ENCODE measurements around the gene LPCAT2. TPM values are rescaled to one million over a fixed set of nuclear protein-coding genes. Genes with fewer than 3 reads are reported as not detected.

LPCAT2 gene
- 24.9 and 40.3 TPM in 2 replicates for total RNA-seq

DNA sequence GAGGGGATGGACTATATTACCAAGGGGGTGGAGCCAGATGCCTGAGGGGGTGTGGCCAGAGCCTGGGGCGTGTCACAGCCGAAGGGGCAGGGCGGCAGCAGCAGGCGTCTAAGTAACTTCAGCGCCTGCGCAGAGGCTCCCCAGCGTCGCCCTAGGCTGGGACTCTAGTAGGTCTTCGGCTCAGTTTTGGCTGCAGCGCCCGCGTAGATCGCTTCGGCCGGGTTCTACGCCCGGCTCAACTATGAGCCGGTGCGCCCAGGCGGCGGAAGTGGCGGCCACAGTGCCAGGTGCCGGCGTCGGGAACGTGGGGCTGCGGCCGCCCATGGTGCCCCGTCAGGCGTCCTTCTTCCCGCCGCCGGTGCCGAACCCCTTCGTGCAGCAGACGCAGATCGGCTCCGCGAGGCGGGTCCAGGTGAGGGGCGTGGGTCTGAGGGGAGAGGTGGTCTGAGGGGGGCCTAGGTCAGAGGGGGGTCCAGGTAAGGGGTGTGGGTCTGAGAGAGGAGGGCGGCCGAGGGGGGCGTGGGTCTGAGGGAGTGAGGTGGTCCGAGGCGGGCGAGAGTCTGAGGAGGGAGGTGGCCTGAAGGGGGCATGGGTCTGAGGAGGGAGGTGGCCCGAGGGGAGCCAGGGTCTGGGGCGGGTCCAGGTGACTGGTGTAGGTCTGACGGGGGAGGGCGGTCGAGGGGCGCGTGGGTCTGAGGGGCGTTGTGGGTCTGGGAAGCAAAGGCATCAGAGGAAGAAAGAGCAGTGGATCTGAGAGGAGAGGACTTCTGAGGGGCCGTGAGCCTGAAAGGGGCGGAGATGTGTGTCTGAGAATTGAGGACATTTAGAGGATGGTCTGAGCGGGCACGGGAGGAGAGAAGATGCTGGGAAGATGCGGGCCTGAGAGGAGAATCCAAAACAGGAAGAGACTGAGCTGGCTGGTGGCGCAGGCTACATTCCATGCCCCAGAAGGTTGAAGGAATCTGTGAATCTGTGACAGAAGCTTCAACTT lies at the start of gene LPCAT2:
Gene LPCAT2, plus strand, starts transcription at position 132 of the 991 bp plus-strand sequence. Its CDS starts 110 bp downstream, at position 242.

GRCh38 chr16:55478827-55479429 lies 29.9 kb upstream of the LPCAT2 start, which contains the start of gene MMP2:
Gene MMP2 (plus strand): TSS chr16:55479198. CDS start chr16:55479480, 282 bp downstream.

DNA sequence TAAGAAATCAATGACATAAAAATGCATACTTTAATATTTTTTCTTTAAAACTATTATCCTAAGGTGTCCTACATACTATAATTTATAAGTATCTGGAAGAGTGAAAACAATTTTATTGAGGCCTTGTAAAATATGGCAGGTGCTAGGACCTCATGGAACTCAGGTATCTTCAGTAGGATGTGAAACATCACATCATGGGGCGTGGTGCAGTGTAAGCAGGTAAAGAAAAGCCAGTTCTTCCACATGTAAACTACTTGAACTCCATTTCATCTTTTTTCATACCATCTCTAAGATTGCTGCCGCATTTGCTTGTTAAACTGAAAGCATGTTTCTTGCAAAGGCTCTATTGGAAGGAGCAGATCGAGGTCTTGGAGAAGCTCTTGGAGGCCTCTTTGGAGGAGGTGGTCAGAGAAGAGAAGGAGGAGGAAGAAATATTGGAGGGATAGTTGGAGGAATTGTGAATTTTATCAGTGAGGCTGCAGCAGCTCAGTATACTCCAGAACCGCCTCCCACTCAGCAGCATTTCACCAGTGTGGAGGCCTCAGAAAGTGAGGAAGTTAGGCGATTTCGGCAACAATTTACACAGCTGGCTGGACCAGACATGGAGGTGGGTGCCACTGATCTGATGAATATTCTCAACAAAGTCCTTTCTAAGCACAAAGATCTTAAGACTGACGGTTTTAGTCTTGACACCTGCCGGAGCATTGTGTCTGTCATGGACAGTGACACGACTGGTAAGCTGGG lies 57.7 kb downstream of the LPCAT2 start, which contains the start of gene CAPNS2:
Gene CAPNS2, plus strand, starts transcription at position 253 of the 744 bp plus-strand sequence. Its CDS starts 73 bp downstream, at position 326.

Other genes starting within 250 kb of the LPCAT2 start
- not detected in 2 replicates for gene IRX6, start 184.9 kb upstream of the LPCAT2 start, total RNA-seq
- gene MMP2, start 29.9 kb upstream of the LPCAT2 start, total RNA-seq = 9.9 and 15.9 TPM in 2 replicates
- 12.7 and 32.7 TPM in 2 replicates for gene CAPNS2, start 57.6 kb downstream of the LPCAT2 start, total RNA-seq
- gene SLC6A2, start 146.9 kb downstream of the LPCAT2 start, total RNA-seq = 0.04 and 0.08 TPM in 2 replicates